Nephron (organoid): ENCODE data around the gene E2F1.

ENCODE experiments used
- H3K27ac Mint-ChIP-seq, 3 experiments: 2 replicates each; pipeline ENCODE4 v1.8.0; 2020; ENCODE audit warnings: mixed read lengths in 3 of 3, mild to moderate bottlenecking in 2 of 3, moderate library complexity in 1 of 3
- H3K27me3 Mint-ChIP-seq: 2 replicates; pipeline ENCODE4 v1.8.0; 2021; ENCODE audit warnings: low read depth, mild to moderate bottlenecking, moderate library complexity, mixed read lengths
- H3K36me3 Mint-ChIP-seq: 2 replicates; pipeline ENCODE4 v1.8.0; 2020; ENCODE audit warnings: low read depth, mixed read lengths
- H3K4me1 Mint-ChIP-seq: 2 replicates; pipeline ENCODE4 v1.8.0; 2020; ENCODE audit warnings: mixed read lengths
- H3K4me3 Mint-ChIP-seq, 3 experiments: 2 replicates each; pipeline ENCODE4 v1.8.0; 2020; ENCODE audit warnings: mild to moderate bottlenecking in 3 of 3, mixed read lengths in 3 of 3, moderate library complexity in 2 of 3
- H3K9me3 Mint-ChIP-seq: 2 replicates; pipeline ENCODE4 v1.8.0; 2020; ENCODE audit warnings: mixed read lengths
- CTCF ChIP-seq, 3 experiments: fragments of 200-600 bp; sonication (generic); IDR thresholded peaks; one replicate each; pipeline ENCODE4 v1.5.0; 2021; ENCODE audit warnings: antibody characterized with exemption in 3 of 3; ENCODE audit not compliant: unreplicated experiment in 3 of 3

Gene E2F1

GRCh38 chr20:33646191-33646590 lies 40.0 kb downstream of the E2F1 start:
- H3K27ac Mint-ChIP-seq, result no peak overlapping the region
- no peaks in the 10 kb centered on the region for H3K27me3 Mint-ChIP-seq
- no peaks in the 10 kb centered on the region for H3K9me3 Mint-ChIP-seq
- no peak overlapping the region for H3K4me3 Mint-ChIP-seq
- peaks cover 15% of the 10 kb centered on the region for H3K4me1 Mint-ChIP-seq
- no peak for TF ChIP-seq CTCF (IDR thresholded peaks at IDR 0.05; ENCODE audit: unreplicated experiment in 3 of 3)
- peaks cover 34% of the 10 kb centered on the region for H3K36me3 Mint-ChIP-seq

GRCh38 chr20:33645396-33645795 lies 40.8 kb downstream of the E2F1 start:
- no peak for TF ChIP-seq CTCF (IDR thresholded peaks at IDR 0.05; ENCODE audit: unreplicated experiment in 3 of 3)
- Mint-ChIP-seq H3K9me3 (no peaks in the 10 kb centered on the region), H3K4me3 (no peak overlapping the region), H3K27me3 (no peaks in the 10 kb centered on the region), H3K27ac (no peak overlapping the region), H3K4me1 (peaks cover 15% of the 10 kb centered on the region), H3K36me3 (peaks cover 41% of the 10 kb centered on the region)

GRCh38 chr20:33645072-33645358 lies 41.2 kb downstream of the E2F1 start:
- no peak overlapping the region for H3K27ac Mint-ChIP-seq
- no peak for TF ChIP-seq CTCF (IDR thresholded peaks at IDR 0.05; ENCODE audit: unreplicated experiment in 3 of 3)
- peaks cover 15% of the 10 kb centered on the region for H3K4me1 Mint-ChIP-seq
- no peaks in the 10 kb centered on the region for H3K27me3 Mint-ChIP-seq
- no peaks in the 10 kb centered on the region for H3K9me3 Mint-ChIP-seq
- H3K4me3 Mint-ChIP-seq, result no peak overlapping the region
- H3K36me3 Mint-ChIP-seq, result peaks cover 44% of the 10 kb centered on the region

- Mint-ChIP-seq H3K9me3 (no peaks in the 10 kb centered on the region), H3K27me3 (no peaks in the 10 kb centered on the region), H3K4me1 (peaks cover 14% of the 10 kb centered on the region), H3K27ac (no peak overlapping the region), H3K4me3 (no peak overlapping the region), H3K36me3 (peaks cover 50% of the 10 kb centered on the region)
- TF ChIP-seq CTCF (IDR thresholded peaks at IDR 0.05; ENCODE audit: unreplicated experiment in 3 of 3), result no peak
Observed at GRCh38 chr20:33644313-33645071, 41.7 kb downstream of the E2F1 start.

GRCh38 chr20:33640287-33640686 lies 45.9 kb downstream of the E2F1 start:
- no peaks in the 10 kb centered on the region for H3K27me3 Mint-ChIP-seq
- H3K4me1 Mint-ChIP-seq, result no peaks in the 10 kb centered on the region
- no peak overlapping the region for H3K4me3 Mint-ChIP-seq
- no peaks in the 10 kb centered on the region for H3K9me3 Mint-ChIP-seq
- peaks cover 67% of the 10 kb centered on the region for H3K36me3 Mint-ChIP-seq
- TF ChIP-seq CTCF (IDR thresholded peaks at IDR 0.05; ENCODE audit: unreplicated experiment in 3 of 3), result no peak
- no peak overlapping the region for H3K27ac Mint-ChIP-seq

GRCh38 chr20:33636776-33637175 lies 49.4 kb downstream of the E2F1 start:
- H3K27ac Mint-ChIP-seq, result no peak overlapping the region
- H3K4me3 Mint-ChIP-seq, result no peak overlapping the region
- H3K9me3 Mint-ChIP-seq, result no peaks in the 10 kb centered on the region
- TF ChIP-seq CTCF (IDR thresholded peaks at IDR 0.05; ENCODE audit: unreplicated experiment in 3 of 3), result no peak
- no peaks in the 10 kb centered on the region for H3K27me3 Mint-ChIP-seq
- H3K36me3 Mint-ChIP-seq, result peaks cover 57% of the 10 kb centered on the region
- H3K4me1 Mint-ChIP-seq, result no peaks in the 10 kb centered on the region
